Stimulated activated CD8-positive, alpha-beta memory T cell treated with anti-CD3 and anti-CD28 coated beads, Interleukin-15, amount 100 ng/mL, for 1 hour (primary cell): ENCODE measurements around the gene MLX.
"Not testable (repeated sequence)": the region's sequence is repeated elsewhere in the genome, so short reads cannot be mapped to it uniquely, and the experiment has no call there.

Source experiments
- DNase-seq: peaks from one replicate; pipeline ENCODE4 v3.0.0-alpha.2; 2020; ENCODE audit warnings: low read depth

MLX gene

GRCh38 chr17:42536372-42537155, 30.3 kb upstream of the MLX start:
- DNase-seq: no peak

- no peak for DNase-seq
Observed at GRCh38 chr17:42537156-42537805, 29.6 kb upstream of the MLX start.

- no peak for DNase-seq
Observed at GRCh38 chr17:42537826-42538451, 29.0 kb upstream of the MLX start.

DNA sequence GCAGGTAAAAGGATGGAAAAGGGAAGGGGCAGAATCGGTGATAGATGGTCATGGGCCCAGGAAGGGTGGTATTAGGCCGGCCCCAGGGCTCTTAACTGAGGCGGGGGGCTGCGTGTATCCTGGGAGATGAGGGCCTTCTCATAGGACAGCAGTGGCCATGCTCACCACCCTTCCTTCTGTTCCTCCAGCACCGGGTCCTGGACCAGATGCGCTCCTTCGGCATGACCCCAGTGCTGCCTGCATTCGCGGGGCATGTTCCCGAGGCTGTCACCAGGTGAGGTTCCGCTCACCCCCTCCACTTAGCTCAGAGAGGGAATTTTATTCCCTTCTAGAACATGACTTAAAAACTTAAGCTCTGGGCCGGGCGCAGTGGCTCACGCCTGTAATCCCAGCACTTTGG, 28.4 kb upstream of the MLX start:
- DNase-seq: no peak

- not testable (repeated sequence) for DNase-seq
Observed at GRCh38 chr17:42540558-42540957, 26.3 kb upstream of the MLX start.

DNA sequence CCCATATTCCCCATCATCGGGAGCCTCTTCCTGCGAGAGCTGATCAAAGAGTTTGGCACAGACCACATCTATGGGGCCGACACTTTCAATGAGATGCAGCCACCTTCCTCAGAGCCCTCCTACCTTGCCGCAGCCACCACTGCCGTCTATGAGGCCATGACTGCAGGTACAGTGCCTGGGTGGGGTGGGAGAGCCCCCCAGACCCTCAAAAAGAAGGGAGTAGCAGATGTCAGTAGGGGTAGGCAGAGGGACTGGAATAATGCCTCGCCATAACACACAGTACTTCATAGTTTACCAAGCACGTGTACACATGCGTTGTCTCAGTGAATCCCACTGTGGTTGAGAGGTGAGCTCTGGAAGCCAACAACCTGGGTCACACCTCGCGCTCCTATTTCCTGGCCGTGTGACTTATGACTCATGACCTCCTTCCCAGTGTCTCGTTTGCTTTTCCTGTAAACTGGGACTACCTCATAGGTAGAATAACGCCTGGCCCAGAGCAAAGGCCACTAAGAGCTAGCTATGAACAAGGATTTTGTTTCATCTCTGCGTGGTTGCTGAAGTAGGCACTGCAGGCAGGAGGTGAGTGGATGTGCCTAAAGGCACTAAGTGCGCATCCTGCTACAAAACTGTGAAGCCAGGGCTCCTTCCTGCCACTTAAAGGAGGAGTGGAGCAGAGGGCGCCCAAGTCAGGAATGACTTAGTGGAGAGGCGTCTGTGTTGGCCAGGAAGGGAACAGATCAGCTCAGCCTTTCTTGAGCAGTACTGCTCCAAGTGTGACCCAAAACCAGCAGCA, 25.7 kb upstream of the MLX start:
- DNase-seq: no peak

GRCh38 chr17:42543190-42544079, 23.5 kb upstream of the MLX start:
- no peak for DNase-seq

- no peak for DNase-seq
Observed at GRCh38 chr17:42544874-42545283, 22.0 kb upstream of the MLX start.

GRCh38 chr17:42545755-42546505, 21.0 kb upstream of the MLX start:
- DNase-seq: not testable (repeated sequence)

DNA sequence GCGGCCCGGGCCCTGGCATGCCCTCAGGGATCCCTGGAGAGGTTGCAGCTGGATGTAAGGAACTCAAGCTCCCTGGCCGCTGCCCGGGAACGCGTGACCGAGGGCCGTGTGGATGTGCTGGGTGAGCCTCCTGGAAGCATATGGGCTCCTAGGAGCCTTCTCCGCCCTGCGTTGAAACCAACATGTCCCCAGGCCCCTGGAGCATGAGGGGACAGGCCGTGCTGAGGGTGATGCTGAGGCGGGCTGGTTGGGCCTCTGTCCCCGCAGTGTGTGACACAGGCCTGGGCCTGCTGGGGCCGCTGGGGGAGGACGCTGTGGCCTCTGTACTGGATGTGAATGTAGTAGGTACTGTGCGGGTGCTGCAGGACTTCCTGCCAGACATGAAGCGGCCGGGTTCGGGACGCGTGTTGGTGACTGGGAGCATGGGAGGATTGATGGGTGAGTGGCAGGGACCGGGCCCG, 19.9 kb upstream of the MLX start:
- DNase-seq: no peak

DNA sequence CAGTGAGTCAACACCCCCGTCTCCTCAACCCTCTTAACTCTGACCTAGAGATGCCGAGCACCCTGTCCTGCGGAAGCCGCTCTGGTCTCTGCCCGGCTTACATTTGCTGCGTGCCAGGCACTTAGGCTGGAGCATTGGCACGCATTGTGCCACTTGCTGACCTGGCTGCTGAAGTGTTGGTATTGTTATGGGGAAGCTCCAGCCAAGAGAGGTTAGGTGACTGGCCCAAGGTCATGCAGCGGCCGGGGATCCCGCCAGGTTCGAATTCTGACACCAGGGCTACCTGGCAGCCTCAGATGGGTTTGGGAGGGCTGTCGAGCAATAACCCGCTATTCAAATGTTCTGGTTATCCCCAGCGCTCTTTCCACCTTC, 19.2 kb upstream of the MLX start:
- DNase-seq: no peak

GRCh38 chr17:42548070-42548837, 18.6 kb upstream of the MLX start:
- DNase-seq: peak; percentile 57

GRCh38 chr17:42548993-42549755, 17.7 kb upstream of the MLX start:
- no peak for DNase-seq

- not testable (repeated sequence) for DNase-seq
Observed at GRCh38 chr17:42552736-42553135, 14.2 kb upstream of the MLX start, which contains the start of gene HSD17B1. Gene HSD17B1, plus strand, starts transcription at chr17:42552923. Its CDS starts 11 bp downstream, at chr17:42552934.

- DNase-seq: no peak
Observed at GRCh38 chr17:42553161-42553818, 13.6 kb upstream of the MLX start.

DNA sequence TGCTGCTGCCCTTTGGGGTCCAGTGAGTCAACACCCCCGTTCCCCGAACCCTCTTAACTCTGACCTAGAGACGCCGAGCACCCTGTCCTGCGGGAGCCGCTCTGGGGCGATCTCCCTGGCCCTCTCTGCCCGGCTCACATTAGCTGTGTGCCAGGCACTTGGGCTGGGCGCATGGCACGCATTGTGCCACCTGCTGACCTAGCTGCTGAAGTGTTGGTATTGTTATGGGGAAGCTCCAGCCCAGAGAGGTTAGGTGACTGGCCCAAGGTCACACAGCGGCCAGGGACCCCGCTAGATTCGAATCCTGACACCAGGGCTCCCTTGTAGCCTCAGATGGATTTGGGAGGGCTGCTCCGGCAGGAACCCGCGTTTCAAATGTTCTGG, 13.0 kb upstream of the MLX start:
- no peak for DNase-seq

GRCh38 chr17:42554250-42555121, 12.4 kb upstream of the MLX start:
- no peak for DNase-seq
